HFFc6 (cell line): ENCODE measurements around the gene RPS19. TPM values are rescaled to one million over a fixed set of nuclear protein-coding genes. Genes with fewer than 3 reads are reported as not detected.

ENCODE experiments used
- DNase-seq: peaks from one replicate; pipeline ENCODE4 v3.0.0-alpha.2; 2018
- H3K27ac Mint-ChIP-seq: 2 replicates; pipeline ENCODE4 v1.8.0; 2020; ENCODE audit warnings: mild to moderate bottlenecking, mixed read lengths
- H3K27me3 Mint-ChIP-seq: 2 replicates; pipeline ENCODE4 v1.8.0; 2021; ENCODE audit warnings: mild to moderate bottlenecking, moderate library complexity, mixed read lengths; ENCODE audit not compliant: insufficient read depth
- H3K36me3 Mint-ChIP-seq: 2 replicates; pipeline ENCODE4 v1.8.0; 2021; ENCODE audit warnings: low read depth, mixed read lengths
- H3K4me1 Mint-ChIP-seq: 2 replicates; pipeline ENCODE4 v1.8.0; 2020; ENCODE audit warnings: low read depth, mixed read lengths
- H3K4me3 Mint-ChIP-seq: 2 replicates; pipeline ENCODE4 v1.8.0; 2020; ENCODE audit warnings: mild to moderate bottlenecking, moderate library complexity, mixed read lengths
- H3K9me3 Mint-ChIP-seq: 2 replicates; pipeline ENCODE4 v1.8.0; 2020; ENCODE audit warnings: mild to moderate bottlenecking, mixed read lengths
- total RNA-seq, 6 experiments: library from RNA; stranded (reverse); fragmentation: NEBNext Ultra II Directional; extraction: Animal tissue kit (Norgen Biotek cat#: 25700); gene quantifications; 2 replicates in 1 of 6; 3 replicates in 5 of 6; pipeline ENCODE4 v1.2.3, GENCODE V29; 2021
- TF ChIP-seq, protein P1 (sequence below): fragments of 200-600 bp; sonication (generic); IDR thresholded peaks from 2 replicates; pipeline ENCODE4 v1.5.0; 2021; ENCODE audit warnings: antibody characterized with exemption, mild to moderate bottlenecking

RPS19 gene
- total RNA-seq, 6 experiments from 2014 or later: 2,312 to 2,495 (median 2,438) TPM

DNA sequence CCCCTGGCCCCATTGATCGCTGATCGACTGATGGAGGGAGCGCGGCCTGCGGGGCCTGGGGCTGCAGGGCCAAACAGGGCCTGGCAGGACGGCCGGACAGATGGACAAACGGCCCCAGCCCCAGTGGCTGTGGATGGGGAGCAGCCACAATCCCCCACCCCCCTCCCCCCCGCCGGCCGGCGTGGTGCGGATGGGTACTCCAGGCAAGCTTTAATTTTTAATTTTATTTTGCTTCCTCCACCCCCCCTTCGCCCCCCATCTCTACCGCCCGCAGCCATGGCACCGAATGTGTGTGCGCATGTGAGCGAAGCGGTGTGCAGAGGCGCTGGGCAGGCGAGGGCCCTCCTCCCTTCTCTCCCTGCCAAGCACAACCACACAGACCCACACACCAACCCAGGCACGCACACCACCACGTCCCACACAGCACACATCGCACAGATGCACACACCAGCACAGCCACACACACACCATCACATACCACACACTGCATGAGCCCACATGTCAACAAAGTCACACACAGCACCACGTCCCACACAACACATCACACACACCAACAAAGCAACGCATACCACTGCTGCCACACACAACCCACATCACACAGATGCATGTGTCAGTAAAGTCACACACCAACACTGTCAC is 55.8 kb downstream of the RPS19 start:
- Mint-ChIP-seq H3K4me3 (no peak overlapping the region), H3K27me3 (peaks cover 24% of the 10 kb centered on the region), H3K36me3 (no peaks in the 10 kb centered on the region), H3K4me1 (no peaks in the 10 kb centered on the region), H3K9me3 (no peaks in the 10 kb centered on the region), H3K27ac (no peak overlapping the region)
- no peak for DNase-seq
- TF ChIP-seq, protein P1, sequence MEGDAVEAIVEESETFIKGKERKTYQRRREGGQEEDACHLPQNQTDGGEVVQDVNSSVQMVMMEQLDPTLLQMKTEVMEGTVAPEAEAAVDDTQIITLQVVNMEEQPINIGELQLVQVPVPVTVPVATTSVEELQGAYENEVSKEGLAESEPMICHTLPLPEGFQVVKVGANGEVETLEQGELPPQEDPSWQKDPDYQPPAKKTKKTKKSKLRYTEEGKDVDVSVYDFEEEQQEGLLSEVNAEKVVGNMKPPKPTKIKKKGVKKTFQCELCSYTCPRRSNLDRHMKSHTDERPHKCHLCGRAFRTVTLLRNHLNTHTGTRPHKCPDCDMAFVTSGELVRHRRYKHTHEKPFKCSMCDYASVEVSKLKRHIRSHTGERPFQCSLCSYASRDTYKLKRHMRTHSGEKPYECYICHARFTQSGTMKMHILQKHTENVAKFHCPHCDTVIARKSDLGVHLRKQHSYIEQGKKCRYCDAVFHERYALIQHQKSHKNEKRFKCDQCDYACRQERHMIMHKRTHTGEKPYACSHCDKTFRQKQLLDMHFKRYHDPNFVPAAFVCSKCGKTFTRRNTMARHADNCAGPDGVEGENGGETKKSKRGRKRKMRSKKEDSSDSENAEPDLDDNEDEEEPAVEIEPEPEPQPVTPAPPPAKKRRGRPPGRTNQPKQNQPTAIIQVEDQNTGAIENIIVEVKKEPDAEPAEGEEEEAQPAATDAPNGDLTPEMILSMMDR: no peak

DNA sequence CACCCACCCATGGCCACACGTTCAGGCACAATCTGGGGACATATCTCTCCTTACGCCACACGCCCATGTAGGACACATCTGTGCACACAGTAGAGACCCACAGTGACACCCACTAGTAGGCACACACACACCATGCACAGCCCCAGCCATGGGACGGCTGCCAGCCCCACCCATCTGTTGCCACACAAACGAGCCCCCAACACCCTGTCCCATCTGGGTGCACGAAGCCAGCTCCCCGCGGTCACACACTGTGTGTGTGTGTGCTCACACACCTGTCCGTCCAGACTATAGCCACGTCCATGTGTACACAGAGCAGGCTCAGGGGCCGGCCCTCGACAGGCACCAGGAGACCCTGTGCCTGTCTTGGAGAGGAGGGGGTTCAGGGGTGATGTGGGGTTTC is 57.6 kb downstream of the RPS19 start:
- Mint-ChIP-seq H3K9me3 (no peaks in the 10 kb centered on the region), H3K4me3 (no peak overlapping the region), H3K36me3 (no peaks in the 10 kb centered on the region), H3K4me1 (no peaks in the 10 kb centered on the region), H3K27ac (no peak overlapping the region), H3K27me3 (peaks cover 20% of the 10 kb centered on the region)
- no peak for DNase-seq
- TF ChIP-seq, protein P1: no peak

DNA sequence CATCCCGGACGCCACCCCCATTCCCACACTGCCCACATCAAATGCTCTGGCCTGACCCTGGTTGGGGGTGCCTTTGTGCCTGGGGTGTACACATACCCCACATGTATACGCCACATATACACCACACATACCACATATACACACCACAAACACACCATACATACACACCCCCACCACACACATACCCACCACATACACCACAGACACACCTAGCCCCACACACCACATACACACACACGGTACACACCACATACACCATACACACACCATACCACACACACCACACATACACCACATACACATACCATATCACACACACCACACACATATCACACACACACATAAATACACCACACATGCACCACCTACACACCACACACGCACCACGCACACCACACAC is 58.0 kb downstream of the RPS19 start:
- no peak overlapping the region for H3K27ac Mint-ChIP-seq
- no peak overlapping the region for H3K4me3 Mint-ChIP-seq
- TF ChIP-seq, protein P1: no peak
- H3K27me3 Mint-ChIP-seq: peaks cover 24% of the 10 kb centered on the region
- H3K9me3 Mint-ChIP-seq: no peaks in the 10 kb centered on the region
- no peaks in the 10 kb centered on the region for H3K4me1 Mint-ChIP-seq
- H3K36me3 Mint-ChIP-seq: no peaks in the 10 kb centered on the region
- no peak for DNase-seq

DNA sequence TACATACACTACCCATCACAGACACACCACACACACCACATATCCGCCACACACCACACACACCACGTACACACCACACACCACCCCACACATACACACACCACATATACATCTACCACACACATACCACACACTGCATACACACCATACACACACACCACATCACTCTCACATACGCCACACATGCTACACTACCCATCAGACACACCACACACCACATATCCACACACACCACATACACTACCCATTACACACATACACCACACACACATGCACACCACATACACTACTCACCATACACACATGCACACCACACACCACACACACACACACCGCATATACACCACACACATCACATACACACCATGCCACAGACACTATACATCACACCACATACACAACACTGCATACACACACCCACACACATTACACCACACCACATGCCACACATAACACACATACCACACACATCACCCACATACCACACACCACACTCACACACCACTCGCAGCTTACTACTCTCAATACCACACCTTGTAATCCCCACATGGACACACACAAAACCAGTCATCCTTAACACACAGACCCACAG is 58.7 kb downstream of the RPS19 start:
- no peak overlapping the region for H3K27ac Mint-ChIP-seq

DNA sequence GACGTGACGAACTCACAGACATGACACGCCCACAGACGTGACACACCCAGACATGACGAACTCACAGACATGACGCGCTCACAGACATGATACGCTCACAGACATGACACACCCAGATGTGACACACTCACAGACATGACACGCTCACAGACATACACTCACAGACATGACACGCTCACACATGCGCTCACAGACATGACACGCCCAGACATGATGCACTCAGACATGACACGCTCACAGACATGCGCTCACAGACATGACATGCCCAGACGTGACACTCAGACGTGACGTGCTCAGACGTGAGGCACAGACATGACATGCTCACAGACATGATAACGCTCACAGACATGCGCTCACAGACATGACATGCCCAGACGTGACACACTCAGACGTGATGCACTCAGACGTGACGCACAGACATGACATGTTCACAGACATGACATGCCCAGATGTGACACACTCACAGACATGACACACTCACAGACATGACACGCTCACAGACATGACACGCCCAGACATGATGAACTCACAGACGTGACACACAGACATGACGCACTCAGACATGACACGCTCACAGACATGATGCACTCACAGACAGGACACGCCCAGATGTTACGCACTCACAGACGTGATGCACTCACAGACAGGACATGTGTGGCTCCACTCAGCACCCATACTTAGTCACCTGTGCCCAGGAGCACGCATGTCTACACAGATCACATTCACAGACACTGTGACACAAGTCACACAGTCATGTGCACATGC is 60.1 kb downstream of the RPS19 start:
- no peak for DNase-seq
- H3K4me1 Mint-ChIP-seq: no peaks in the 10 kb centered on the region
- H3K27me3 Mint-ChIP-seq: peaks cover 20% of the 10 kb centered on the region

More for the DNA sequence above, 58.7 kb downstream of the RPS19 start:
- H3K27me3 Mint-ChIP-seq: peaks cover 26% of the 10 kb centered on the region
- TF ChIP-seq, protein P1: no peak
- DNase-seq: no peak
- no peaks in the 10 kb centered on the region for H3K36me3 Mint-ChIP-seq
- H3K9me3 Mint-ChIP-seq: no peaks in the 10 kb centered on the region
- H3K4me1 Mint-ChIP-seq: no peaks in the 10 kb centered on the region
- no peak overlapping the region for H3K4me3 Mint-ChIP-seq

More for the DNA sequence above, 60.1 kb downstream of the RPS19 start:
- Mint-ChIP-seq H3K36me3 (no peaks in the 10 kb centered on the region), H3K27ac (no peak overlapping the region), H3K9me3 (no peaks in the 10 kb centered on the region), H3K4me3 (no peak overlapping the region)
- TF ChIP-seq, protein P1: no peak
